ENCODE measurements around the gene HTT.

- TF ChIP-seq CTCF (IDR thresholded peaks at IDR 0.05 in 8 of 11, conservative IDR thresholded peaks at IDR 0.05 in 3 of 11) (no peak), POLR2AphosphoS5 (IDR thresholded peaks at IDR 0.05) (no peak)
Measured at GRCh38 chr4:3238721-3239120, 164.2 kb downstream of the HTT start.

Measured in spleen (tissue), 7 donors.